Measurements from ENCODE around the gene GLYR1. TPM values are rescaled to one million over a fixed set of nuclear protein-coding genes. Genes with fewer than 3 reads are reported as not detected.
"Not testable (repeated sequence)": the region's sequence is repeated elsewhere in the genome, so short reads cannot be mapped to it uniquely, and the experiment has no call there.

The GLYR1 gene
- polyA plus RNA-seq, 1 experiment: 46.3 TPM

GRCh38 chr16:4788910-4789309, 58.2 kb downstream of the GLYR1 start:
- ChIA-PET CTCF (no interaction called here), POLR2A (no interaction called here)
- no peak for TF ChIP-seq CTCF (IDR thresholded peaks at IDR 0.05; ENCODE audit: low read depth, low read length)
- H3K27ac ChIP-seq (ENCODE audit: low read depth, low read length): no peak overlapping the region
- no peak for DNase-seq (ENCODE audit: low read depth, low spot score)
- H3K4me3 ChIP-seq (ENCODE audit: low read depth, low read length): no peak overlapping the region
- H3K27me3 ChIP-seq (ENCODE audit: control insufficient read depth, insufficient read depth, low read length): peaks cover 6% of the 10 kb centered on the region
- no peaks in the 10 kb centered on the region for H3K9me3 ChIP-seq (ENCODE audit: control insufficient read depth, insufficient read depth, low read length)

- no peak overlapping the region for H3K27ac ChIP-seq (ENCODE audit: low read depth, low read length)
- H3K9me3 ChIP-seq (ENCODE audit: control insufficient read depth, insufficient read depth, low read length): no peaks in the 10 kb centered on the region
- DNase-seq (ENCODE audit: low read depth, low spot score): no peak
- TF ChIP-seq CTCF (IDR thresholded peaks at IDR 0.05; ENCODE audit: low read depth, low read length): no peak
- H3K27me3 ChIP-seq (ENCODE audit: control insufficient read depth, insufficient read depth, low read length): peaks cover 6% of the 10 kb centered on the region
- CTCF ChIA-PET: no interaction called here
- POLR2A ChIA-PET: no interaction called here
- no peak overlapping the region for H3K4me3 ChIP-seq (ENCODE audit: low read depth, low read length)
Observed at GRCh38 chr16:4788489-4788889, 58.6 kb downstream of the GLYR1 start.

- ChIA-PET CTCF (no interaction called here), POLR2A (no interaction called here)
- Histone ChIP-seq H3K27me3 (ENCODE audit: control insufficient read depth, insufficient read depth, low read length) (peaks cover 6% of the 10 kb centered on the region), H3K27ac (ENCODE audit: low read depth, low read length) (no peak within 1 kb of the TSS), H3K9me3 (ENCODE audit: control insufficient read depth, insufficient read depth, low read length) (no peaks in the 10 kb centered on the region), H3K4me3 (ENCODE audit: low read depth, low read length) (no peak within 1 kb of the TSS)
- no peak for DNase-seq (ENCODE audit: low read depth, low spot score)
- no peak for TF ChIP-seq CTCF (IDR thresholded peaks at IDR 0.05; ENCODE audit: low read depth, low read length)
Observed at GRCh38 chr16:4787627-4788482, 59.2 kb downstream of the GLYR1 start, which contains the start of gene SEPTIN12. Gene SEPTIN12, minus strand, starts transcription at chr16:4788345. Its CDS starts 700 bp downstream, at chr16:4787645.

- no peak overlapping the region for H3K4me3 ChIP-seq (ENCODE audit: low read depth, low read length)
- H3K27ac ChIP-seq (ENCODE audit: low read depth, low read length): no peak overlapping the region
- peaks cover 6% of the 10 kb centered on the region for H3K27me3 ChIP-seq (ENCODE audit: control insufficient read depth, insufficient read depth, low read length)
- POLR2A ChIA-PET: no interaction called here
- CTCF ChIA-PET: no interaction called here
- TF ChIP-seq CTCF (IDR thresholded peaks at IDR 0.05; ENCODE audit: low read depth, low read length): no peak
- no peaks in the 10 kb centered on the region for H3K9me3 ChIP-seq (ENCODE audit: control insufficient read depth, insufficient read depth, low read length)
- no peak for DNase-seq (ENCODE audit: low read depth, low spot score)
Observed at GRCh38 chr16:4787068-4787467, 60.0 kb downstream of the GLYR1 start.

- ChIA-PET CTCF (no interaction called here), POLR2A (interaction anchor here (0.7 kb wide), 1 partner anchor 42 kb away, joined by 8 read pairs; no protein-coding TSS in a partner anchor)
- no peak overlapping the region for H3K4me3 ChIP-seq (ENCODE audit: low read depth, low read length)
- no peak for TF ChIP-seq CTCF (IDR thresholded peaks at IDR 0.05; ENCODE audit: low read depth, low read length)
- H3K27me3 ChIP-seq (ENCODE audit: control insufficient read depth, insufficient read depth, low read length): peaks cover 6% of the 10 kb centered on the region
- DNase-seq (ENCODE audit: low read depth, low spot score): no peak
- H3K27ac ChIP-seq (ENCODE audit: low read depth, low read length): no peak overlapping the region
- H3K9me3 ChIP-seq (ENCODE audit: control insufficient read depth, insufficient read depth, low read length): no peaks in the 10 kb centered on the region
Observed at GRCh38 chr16:4785758-4786433, 61.2 kb downstream of the GLYR1 start.

GRCh38 chr16:4784444-4784987, 62.6 kb downstream of the GLYR1 start:
- CTCF ChIA-PET: not testable (repeated sequence)

More at GRCh38 chr16:4784444-4784987, 62.6 kb downstream of the GLYR1 start:
- DNase-seq (ENCODE audit: low read depth, low spot score); H3K27ac ChIP-seq (ENCODE audit: low read depth, low read length); H3K4me3 ChIP-seq (ENCODE audit: low read depth, low read length); H3K9me3 ChIP-seq (ENCODE audit: control insufficient read depth, insufficient read depth, low read length); H3K27me3 ChIP-seq (ENCODE audit: control insufficient read depth, insufficient read depth, low read length): not testable (repeated sequence)
- POLR2A ChIA-PET: interaction anchor here (0.5 kb wide), 1 partner anchor 40 kb away, joined by 3 read pairs; no protein-coding TSS in a partner anchor

Measured in AG04450 (cell line).